HCT116 (cell line): Measurements from ENCODE around the gene RBFOX2.

Source experiments
- CEBPB ChIP-seq: IDR thresholded peaks from 2 replicates; pipeline ENCODE4 v1.6.1; 2012; ENCODE audit warnings: low read depth
- JUND ChIP-seq: IDR thresholded peaks from 2 replicates; pipeline ENCODE4 v1.6.1; 2012
- POLR2AphosphoS5 ChIP-seq: IDR thresholded peaks from 2 replicates; pipeline ENCODE4 v1.6.1; 2011; ENCODE audit warnings: mild to moderate bottlenecking, low read depth, low read length, moderate library complexity
- SIN3A ChIP-seq: IDR thresholded peaks from 2 replicates; pipeline ENCODE4 v1.6.1; 2012; ENCODE audit warnings: low read depth
- TF ChIP-seq, protein P1 (sequence below), 3 experiments: fragments of 200-600 bp in 1 of 3; sonication (generic) in 1 of 3; IDR thresholded peaks in 2 of 3; conservative IDR thresholded peaks in 1 of 3; 2 replicates each; pipeline ENCODE4 v1.5.1; 2012 to 2017; ENCODE audit warnings: low read depth in 2 of 3, low read length in 2 of 3, antibody characterized with exemption in 1 of 3, borderline replicate concordance in 1 of 3, control low read depth in 1 of 3, mild to moderate bottlenecking in 1 of 3, mixed read lengths in 1 of 3, mixed run types in 1 of 3, moderate library complexity in 1 of 3; ENCODE audit not compliant: insufficient read depth in 1 of 3

- TF ChIP-seq SIN3A (no peak), CEBPB (no peak), POLR2AphosphoS5 (no peak), JUND (no peak)
- TF ChIP-seq, protein P1, sequence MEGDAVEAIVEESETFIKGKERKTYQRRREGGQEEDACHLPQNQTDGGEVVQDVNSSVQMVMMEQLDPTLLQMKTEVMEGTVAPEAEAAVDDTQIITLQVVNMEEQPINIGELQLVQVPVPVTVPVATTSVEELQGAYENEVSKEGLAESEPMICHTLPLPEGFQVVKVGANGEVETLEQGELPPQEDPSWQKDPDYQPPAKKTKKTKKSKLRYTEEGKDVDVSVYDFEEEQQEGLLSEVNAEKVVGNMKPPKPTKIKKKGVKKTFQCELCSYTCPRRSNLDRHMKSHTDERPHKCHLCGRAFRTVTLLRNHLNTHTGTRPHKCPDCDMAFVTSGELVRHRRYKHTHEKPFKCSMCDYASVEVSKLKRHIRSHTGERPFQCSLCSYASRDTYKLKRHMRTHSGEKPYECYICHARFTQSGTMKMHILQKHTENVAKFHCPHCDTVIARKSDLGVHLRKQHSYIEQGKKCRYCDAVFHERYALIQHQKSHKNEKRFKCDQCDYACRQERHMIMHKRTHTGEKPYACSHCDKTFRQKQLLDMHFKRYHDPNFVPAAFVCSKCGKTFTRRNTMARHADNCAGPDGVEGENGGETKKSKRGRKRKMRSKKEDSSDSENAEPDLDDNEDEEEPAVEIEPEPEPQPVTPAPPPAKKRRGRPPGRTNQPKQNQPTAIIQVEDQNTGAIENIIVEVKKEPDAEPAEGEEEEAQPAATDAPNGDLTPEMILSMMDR (IDR thresholded peaks at IDR 0.05 in 2 of 3, conservative IDR thresholded peaks at IDR 0.05 in 1 of 3; ENCODE audit: borderline replicate concordance in 1 of 3, insufficient read depth in 1 of 3, low read depth in 2 of 3, low read length in 2 of 3), result no peak
Measured at GRCh38 chr22:35777335-35777975, 251.2 kb downstream of the RBFOX2 start.
